HEK293 (cell line): ENCODE results near the gene PCDHB11.

Source experiments
- BCL11A ChIP-seq: fragments of 450-650 bp; formaldehyde crosslinking; IDR thresholded peaks from 2 replicates; pipeline ENCODE4 v1.5.1; 2016; ENCODE audit warnings: low read depth, missing biosample characterization, missing genetic modification characterization
- CTCF ChIP-seq: fragments of 450-650 bp; formaldehyde crosslinking; IDR thresholded peaks from 2 replicates; pipeline ENCODE4 v1.5.1; 2016; ENCODE audit warnings: missing biosample characterization, missing genetic modification characterization
- KLF16 ChIP-seq: fragments of 450-650 bp; formaldehyde crosslinking; IDR thresholded peaks from 2 replicates; pipeline ENCODE4 v1.5.1; 2017; ENCODE audit warnings: missing biosample characterization, missing genetic modification characterization
- PBX3 ChIP-seq: sonication (generic); formaldehyde crosslinking; IDR thresholded peaks from 2 replicates; pipeline ENCODE4 v1.8.1; 2022; ENCODE audit warnings: mild to moderate bottlenecking, moderate library complexity, missing genetic modification reagents
- SALL2 ChIP-seq: fragments of 450-650 bp; formaldehyde crosslinking; IDR thresholded peaks from 2 replicates; pipeline ENCODE4 v1.5.0; 2017; ENCODE audit warnings: missing biosample characterization, mild to moderate bottlenecking, missing genetic modification characterization, borderline replicate concordance
- TCF7L2 ChIP-seq: IDR thresholded peaks from 2 replicates; pipeline ENCODE4 v1.6.1; 2011; ENCODE audit warnings: low read depth, mild to moderate bottlenecking, inconsistent platforms, low read length, moderate library complexity, borderline replicate concordance
- YY1 ChIP-seq: fragments of 450-650 bp; formaldehyde crosslinking; IDR thresholded peaks from 2 replicates; pipeline ENCODE4 v1.5.1; 2018; ENCODE audit warnings: missing biosample characterization, missing genetic modification characterization
- ZBTB48 ChIP-seq: fragments of 450-650 bp; formaldehyde crosslinking; IDR thresholded peaks from 2 replicates; pipeline ENCODE4 v1.5.1; 2016; ENCODE audit warnings: missing biosample characterization, missing genetic modification characterization
- ZFP3 ChIP-seq: fragments of 450-650 bp; formaldehyde crosslinking; IDR thresholded peaks from 2 replicates; pipeline ENCODE4 v1.5.1; 2016; ENCODE audit warnings: low read depth, missing biosample characterization, missing genetic modification characterization
- ZFP37 ChIP-seq: fragments of 450-650 bp; formaldehyde crosslinking; IDR thresholded peaks from 2 replicates; pipeline ENCODE4 v1.5.1; 2016; ENCODE audit warnings: missing biosample characterization, missing genetic modification characterization
- ZNF114 ChIP-seq: fragments of 450-650 bp; formaldehyde crosslinking; IDR thresholded peaks from 2 replicates; pipeline ENCODE4 v1.5.0; 2017; ENCODE audit warnings: missing biosample characterization, missing genetic modification characterization
- ZNF146 ChIP-seq: fragments of 450-650 bp; formaldehyde crosslinking; IDR thresholded peaks from 2 replicates; pipeline ENCODE4 v1.5.1; 2016; ENCODE audit warnings: missing biosample characterization, missing genetic modification characterization
- ZNF184 ChIP-seq: fragments of 450-650 bp; IDR thresholded peaks from 2 replicates; pipeline ENCODE4 v1.5.1; 2018; ENCODE audit warnings: missing biosample characterization, mild to moderate bottlenecking, missing genetic modification characterization
- ZNF366 ChIP-seq: fragments of 450-650 bp; formaldehyde crosslinking; conservative IDR thresholded peaks from 2 replicates; pipeline ENCODE4 v1.5.1; 2016; ENCODE audit warnings: missing biosample characterization, missing genetic modification characterization

GRCh38 chr5:141223112-141223783, 23.8 kb downstream of the PCDHB11 start, which contains the start of gene PCDHB14:
- TF ChIP-seq CTCF (tag by site-specific recombination): no peak
- TF ChIP-seq KLF16 (tag by site-specific recombination): no peak
- no peak for TF ChIP-seq ZFP3 (tag by site-specific recombination)
- TF ChIP-seq YY1 (tag by site-specific recombination): no peak
- no peak for TF ChIP-seq ZNF146
- TF ChIP-seq ZFP37 (tag by site-specific recombination): no peak
- no peak for TF ChIP-seq ZNF366 (tag by site-specific recombination)
- TF ChIP-seq SALL2 (tag by site-specific recombination): no peak
- no peak for TF ChIP-seq ZNF114 (tag by site-specific recombination)
- no peak for TF ChIP-seq ZBTB48 (tag by site-specific recombination)
- no peak for TF ChIP-seq PBX3 (CRISPR knock-in tag)
- TF ChIP-seq TCF7L2: no peak
- no peak for TF ChIP-seq ZNF184 (tag by site-specific recombination)
- no peak for TF ChIP-seq BCL11A (tag by site-specific recombination)
